Measurements from ENCODE around the gene C5AR1.
A peak's percentile ranks its signal among the peaks of the same experiment; 100 is the strongest.
"Not testable (repeated sequence)": the region's sequence is repeated elsewhere in the genome, so short reads cannot be mapped to it uniquely, and the experiment has no call there.

C5AR1 gene

GRCh38 chr19:47274891-47275761 is 34.5 kb upstream of the C5AR1 start:
- in situ Hi-C loops (cut with HindIII; ENCODE audit: low sequenced_read_pairs): no loop called here
- H3K4me3 ChIP-seq (ENCODE audit: low read depth, low read length): peak overlapping the region; percentile 34
- no peak for DNase-seq (ENCODE audit: low read depth)
- no peak for TF ChIP-seq CTCF (IDR thresholded peaks at IDR 0.05; ENCODE audit: low read depth, low read length, missing control alignments)

- TF ChIP-seq CTCF (IDR thresholded peaks at IDR 0.05; ENCODE audit: low read depth, low read length, missing control alignments): no peak
- in situ Hi-C loops (cut with HindIII; ENCODE audit: low sequenced_read_pairs): no loop called here
- peak overlapping the region; percentile 34 for H3K4me3 ChIP-seq (ENCODE audit: low read depth, low read length)
- DNase-seq (ENCODE audit: low read depth): no peak
These were observed 33.7 kb upstream of the C5AR1 start for GRCh38 chr19:47275791-47276461.

- H3K4me3 ChIP-seq (ENCODE audit: low read depth, low read length); in situ Hi-C loops (cut with HindIII; ENCODE audit: low sequenced_read_pairs); DNase-seq (ENCODE audit: low read depth): not testable (repeated sequence)
These were observed 33.1 kb upstream of the C5AR1 start for GRCh38 chr19:47276513-47276912.

- no peak overlapping the region for H3K4me3 ChIP-seq (ENCODE audit: low read depth, low read length)
- in situ Hi-C loops (cut with HindIII; ENCODE audit: low sequenced_read_pairs): no loop called here
- TF ChIP-seq CTCF (IDR thresholded peaks at IDR 0.05; ENCODE audit: low read depth, low read length, missing control alignments): peak; percentile 49
- DNase-seq (ENCODE audit: low read depth): no peak
These were observed 29.4 kb upstream of the C5AR1 start for GRCh38 chr19:47280183-47280797.

- in situ Hi-C loops (cut with HindIII; ENCODE audit: low sequenced_read_pairs): no loop called here
These were observed 26.1 kb upstream of the C5AR1 start for GRCh38 chr19:47283405-47284059.

GRCh38 chr19:47284324-47284899 is 25.2 kb upstream of the C5AR1 start:
- DNase-seq (ENCODE audit: low read depth): no peak
- no peak overlapping the region for H3K4me3 ChIP-seq (ENCODE audit: low read depth, low read length)
- peak; percentile 78 for TF ChIP-seq CTCF (IDR thresholded peaks at IDR 0.05; ENCODE audit: low read depth, low read length, missing control alignments)
- in situ Hi-C loops (cut with HindIII; ENCODE audit: low sequenced_read_pairs): no loop called here

More at GRCh38 chr19:47283405-47284059, 26.1 kb upstream of the C5AR1 start:
- no peak for TF ChIP-seq CTCF (IDR thresholded peaks at IDR 0.05; ENCODE audit: low read depth, low read length, missing control alignments)
- DNase-seq (ENCODE audit: low read depth): no peak
- no peak overlapping the region for H3K4me3 ChIP-seq (ENCODE audit: low read depth, low read length)
